ENCODE data around the gene BRD4.

BRD4 gene

GRCh38 chr19:15264061-15264932 is 68.0 kb downstream of the BRD4 start:
- DNase-seq: peak; percentile 78

DNA sequence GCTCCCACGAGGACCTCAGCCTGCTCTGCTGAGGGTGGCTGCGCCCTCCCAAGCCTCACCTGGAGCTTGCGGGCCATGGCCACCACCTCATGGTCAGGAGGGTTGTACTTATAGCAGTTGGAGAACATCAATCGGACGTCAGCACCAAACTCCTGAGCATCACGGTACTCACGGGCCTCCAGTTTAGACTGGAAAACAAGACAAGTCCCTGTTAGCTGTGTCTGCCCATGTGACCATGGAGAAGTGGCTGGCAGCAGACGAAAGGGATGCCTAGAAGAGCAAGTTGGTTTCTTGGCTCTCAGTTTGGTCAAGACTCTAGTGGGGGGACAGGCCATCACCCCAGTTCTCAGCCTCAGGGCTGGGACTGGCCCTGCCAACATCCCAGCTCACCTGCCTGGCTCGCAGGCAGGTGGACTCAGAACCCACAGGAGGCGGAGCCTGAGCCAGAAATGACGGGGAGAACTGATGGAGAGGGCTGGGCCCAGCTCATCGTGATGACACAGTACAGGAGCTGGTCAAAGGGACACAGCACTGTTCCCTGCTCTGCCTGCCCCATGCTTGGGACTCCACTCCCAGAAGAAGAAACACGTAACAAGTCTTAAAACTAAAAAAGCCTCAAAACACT is 68.9 kb downstream of the BRD4 start:
- DNase-seq: no peak

DNA sequence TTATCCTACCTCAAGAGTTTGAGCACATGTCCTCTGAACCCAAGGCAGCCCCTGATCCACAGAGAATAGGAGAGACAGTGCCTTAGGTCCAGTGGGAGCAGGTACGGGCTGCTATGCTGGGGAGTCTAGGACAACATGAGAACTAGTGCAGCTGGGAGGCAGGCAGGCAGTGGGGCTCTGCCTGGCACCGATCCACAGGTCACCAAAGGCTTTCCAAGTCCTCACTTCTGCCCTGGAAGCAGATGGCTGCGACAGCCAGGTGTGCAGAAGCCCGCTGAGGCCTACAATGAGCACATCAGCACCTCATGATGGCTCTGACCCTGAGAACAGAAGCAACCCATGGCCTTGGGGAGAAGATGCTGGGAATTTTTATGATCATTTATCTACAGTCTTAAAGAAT is 70.3 kb downstream of the BRD4 start:
- no peak for DNase-seq

DNA sequence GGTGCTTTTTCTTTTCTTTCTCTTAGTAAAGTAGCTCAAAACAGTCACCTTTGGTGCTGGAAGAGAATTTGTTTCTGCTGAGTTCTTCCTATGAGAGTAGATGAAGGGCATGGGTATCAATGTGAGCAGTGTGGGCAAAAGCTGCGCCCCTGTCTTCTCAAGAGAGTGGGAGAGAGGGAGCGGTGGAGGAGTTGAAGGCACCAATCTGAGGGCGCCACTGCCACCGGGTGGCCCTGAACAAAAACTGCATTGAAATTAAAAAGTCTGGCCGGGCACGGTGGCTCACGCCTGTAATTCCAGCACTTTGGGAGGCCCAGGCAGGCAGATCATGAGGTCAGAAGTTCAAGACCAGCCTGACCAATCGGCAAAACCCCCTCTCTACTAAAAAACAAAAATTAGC is 71.4 kb downstream of the BRD4 start:
- DNase-seq: no peak

DNA sequence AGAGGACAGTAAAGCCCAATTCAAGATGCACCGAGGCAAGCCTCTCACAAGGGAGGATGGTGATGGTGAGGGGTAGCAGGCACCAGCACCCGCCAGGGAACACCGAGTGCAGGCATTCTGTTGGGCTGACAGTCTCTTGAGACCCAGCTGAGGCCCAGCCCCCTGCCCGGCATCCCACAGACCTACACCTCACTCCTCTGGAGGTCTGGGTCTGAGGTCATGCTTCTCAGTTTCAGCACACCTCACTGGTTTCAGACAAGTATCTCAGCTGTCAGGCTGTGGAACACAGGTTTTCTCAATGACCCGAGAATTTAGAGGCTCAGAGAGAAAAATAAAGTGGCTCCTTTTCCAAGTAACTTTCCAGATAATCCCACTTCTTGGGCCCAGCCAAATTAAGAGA is 72.4 kb downstream of the BRD4 start:
- no peak for DNase-seq

GRCh38 chr19:15257782-15258181 is 74.6 kb downstream of the BRD4 start:
- no peak for DNase-seq

- no peak for DNase-seq
Observed at GRCh38 chr19:15256708-15257331, 75.5 kb downstream of the BRD4 start.

GRCh38 chr19:15255359-15255990 is 76.9 kb downstream of the BRD4 start:
- no peak for DNase-seq

GRCh38 chr19:15254547-15254946 is 77.8 kb downstream of the BRD4 start:
- DNase-seq: no peak

DNA sequence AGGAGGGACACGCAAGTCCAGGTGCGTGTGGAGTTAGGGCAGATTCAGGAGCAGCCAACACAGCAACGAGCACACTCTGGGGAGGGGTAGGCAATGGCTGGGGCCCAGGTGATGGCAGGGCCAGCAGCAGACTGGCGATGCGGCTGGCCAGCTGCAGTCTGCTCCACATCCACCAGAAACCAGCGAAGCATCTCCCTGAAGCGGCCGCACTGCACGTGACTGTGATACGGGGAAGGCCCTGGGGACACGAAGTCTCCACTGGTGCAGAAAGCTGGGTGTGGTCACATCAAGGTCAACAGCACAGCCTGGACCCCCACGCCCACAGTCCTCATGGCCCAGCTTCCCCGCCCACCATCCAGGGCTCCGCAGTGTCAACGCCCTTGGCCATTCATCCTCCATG is 78.8 kb downstream of the BRD4 start:
- DNase-seq: no peak

DNA sequence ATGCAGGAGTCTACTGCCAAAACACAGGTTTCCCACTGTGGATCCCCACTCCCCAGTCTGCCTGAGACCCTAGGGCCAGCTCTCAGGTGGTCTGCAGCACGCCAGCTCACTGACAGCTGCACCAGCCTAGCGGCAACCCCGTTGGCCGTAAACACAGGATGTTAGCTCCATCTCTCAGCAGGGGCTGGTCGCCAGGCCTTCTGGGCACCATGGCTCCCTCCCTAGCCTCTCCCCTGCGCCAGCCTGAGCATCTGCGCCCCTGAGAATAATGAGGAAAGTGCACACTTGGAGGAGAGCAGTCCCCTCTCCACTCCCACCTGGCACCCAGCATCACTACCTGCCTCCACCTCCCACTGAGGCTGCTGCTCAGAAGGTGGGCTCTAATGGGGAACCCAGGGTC is 79.3 kb downstream of the BRD4 start:
- no peak for DNase-seq

DNA sequence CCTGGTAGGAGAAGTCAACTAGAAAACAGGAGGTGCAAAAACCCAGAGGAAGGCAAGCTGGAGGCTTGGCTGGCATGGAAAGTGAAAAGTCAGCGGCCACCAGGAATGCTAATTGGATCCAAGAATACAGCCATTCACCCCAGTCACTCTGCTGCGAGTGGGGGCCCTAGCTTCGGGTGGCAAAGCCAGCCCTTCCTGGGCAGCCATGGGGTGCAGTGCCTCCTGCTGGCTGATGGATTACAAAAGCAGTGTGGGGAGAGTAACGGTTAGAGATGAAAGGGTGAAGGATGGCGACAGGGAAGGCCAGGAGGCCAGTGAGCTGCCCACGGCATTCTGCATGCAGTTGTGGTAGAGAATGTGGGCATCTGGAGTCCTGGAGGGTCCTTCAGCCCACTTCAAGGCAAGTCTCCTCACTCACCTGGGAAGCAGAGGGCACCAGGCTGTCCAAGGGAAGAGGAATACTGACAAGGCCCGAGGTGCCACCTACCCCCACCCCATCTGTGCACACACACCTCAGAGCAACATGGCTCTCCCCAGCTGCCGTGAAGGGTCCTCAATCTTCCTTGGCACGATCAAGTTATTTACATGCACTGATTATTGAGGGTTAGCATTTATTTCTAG is 79.8 kb downstream of the BRD4 start:
- DNase-seq: no peak

- DNase-seq: no peak
Observed at GRCh38 chr19:15251749-15252397, 80.5 kb downstream of the BRD4 start.

DNA sequence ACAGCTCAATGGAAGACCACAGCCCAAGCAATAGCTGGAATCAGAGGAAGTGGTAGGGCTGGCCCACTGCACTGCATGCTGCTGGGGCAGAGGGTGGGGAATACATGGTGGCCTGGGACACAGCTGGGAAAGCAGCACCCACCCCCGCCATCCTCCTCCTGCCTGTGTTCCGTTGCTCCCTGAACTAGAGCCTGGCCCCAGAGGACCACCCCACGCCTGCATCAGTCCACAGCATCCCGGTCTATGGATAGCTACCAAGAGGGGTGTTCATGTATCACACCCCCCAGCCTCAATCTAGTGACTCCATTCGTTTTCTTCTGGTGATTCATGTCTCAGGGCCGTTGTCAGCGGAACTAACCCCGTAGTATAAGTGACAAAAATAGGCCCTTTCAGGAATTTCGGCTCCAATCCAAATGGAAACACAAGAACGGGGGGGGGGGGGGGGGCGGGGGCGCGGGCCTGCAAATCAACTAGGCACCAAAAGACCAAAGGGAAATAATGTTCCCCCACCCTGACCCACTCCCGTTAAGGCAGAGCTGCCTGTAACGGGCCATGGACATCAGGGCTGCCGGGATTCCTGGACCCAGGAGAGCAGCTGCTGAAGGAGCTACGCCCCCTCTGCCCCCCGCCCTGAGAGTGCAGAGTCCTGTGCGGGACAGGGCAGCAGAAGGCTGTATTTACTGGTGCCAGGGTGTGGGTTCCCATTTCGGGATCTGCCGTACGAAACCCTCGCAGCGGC is 81.2 kb downstream of the BRD4 start:
- DNase-seq: no peak

GRCh38 chr19:15250640-15250993 is 81.7 kb downstream of the BRD4 start:
- DNase-seq: no peak

DNA sequence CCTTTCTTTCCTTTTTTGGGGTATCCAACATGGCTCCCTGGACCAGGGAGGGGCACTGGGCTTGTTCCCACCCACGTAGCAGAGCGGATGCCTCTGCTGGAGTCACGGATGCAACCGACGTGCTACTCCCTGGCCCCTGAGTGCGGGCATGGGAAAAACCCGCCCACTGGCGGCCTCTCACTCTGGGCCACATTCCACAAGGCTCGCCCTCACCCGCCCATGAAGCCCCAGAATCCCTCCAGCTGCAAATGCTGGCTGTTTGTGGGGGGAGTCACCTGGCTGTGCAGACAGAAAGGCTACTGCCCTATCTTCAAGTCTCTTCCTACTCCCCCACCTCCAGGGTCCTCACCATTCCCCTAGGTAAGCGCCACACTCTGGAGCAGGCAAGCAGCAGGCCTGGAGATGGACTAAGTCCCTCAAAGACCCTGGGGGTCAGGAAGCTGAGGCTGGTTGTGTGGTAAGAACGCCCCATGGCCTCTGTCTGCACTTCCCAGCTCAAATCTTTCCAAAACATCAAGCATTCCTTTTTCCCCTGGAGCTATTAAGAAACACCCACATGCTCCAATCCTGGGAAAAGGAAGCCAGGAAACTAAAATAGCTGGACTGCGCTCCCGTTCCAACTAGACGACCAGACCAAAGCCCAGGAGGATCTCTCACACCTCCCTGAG is 82.2 kb downstream of the BRD4 start:
- no peak for DNase-seq

- DNase-seq: no peak
Observed at GRCh38 chr19:15249528-15249874, 82.8 kb downstream of the BRD4 start.

- DNase-seq: no peak
Observed at GRCh38 chr19:15248648-15249527, 83.5 kb downstream of the BRD4 start.

DNA sequence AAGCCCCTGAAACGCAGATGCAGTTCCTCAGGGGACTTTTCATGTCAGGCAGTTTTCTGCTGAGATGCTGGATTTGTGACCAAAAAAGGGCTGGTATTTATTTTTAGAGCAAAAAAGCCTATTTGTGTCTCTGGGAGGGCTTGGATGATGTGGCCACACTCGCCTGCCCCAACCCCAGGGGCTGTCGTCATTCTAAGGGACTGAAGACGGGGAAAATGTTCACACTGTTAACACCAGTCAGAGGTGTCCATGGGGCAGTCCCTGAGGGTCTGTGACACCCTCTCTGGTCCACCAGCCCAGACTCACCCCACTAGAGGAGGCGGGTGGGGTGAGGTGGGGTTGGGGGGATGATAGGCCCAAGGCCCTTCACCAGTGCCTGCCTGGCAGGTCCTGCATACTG is 84.2 kb downstream of the BRD4 start:
- DNase-seq: no peak
